ENCODE measurements around the gene IP6K3.

The IP6K3 gene

GRCh38 chr6:33744001-33744848, 2.5 kb downstream of the IP6K3 start:
- Histone ChIP-seq H3K36me3 (ENCODE audit: control insufficient read depth, insufficient read depth, low read length) (no peaks in the 10 kb centered on the region), H3K9me3 (ENCODE audit: control insufficient read depth, low read length) (no peaks in the 10 kb centered on the region), H2AFZ (no peak overlapping the region), H3K4me2 (ENCODE audit: low read length) (no peak overlapping the region), H3K4me1 (peaks cover 3% of the 10 kb centered on the region), H3K27me3 (ENCODE audit: control insufficient read depth, insufficient read depth, low read length) (no peaks in the 10 kb centered on the region), H3K27ac (no peak overlapping the region), H3K9ac (no peak overlapping the region), H3K4me3 (ENCODE audit: low read depth, low read length) (no peak overlapping the region), H3K79me2 (no peaks in the 10 kb centered on the region)
- TF ChIP-seq, protein P1, sequence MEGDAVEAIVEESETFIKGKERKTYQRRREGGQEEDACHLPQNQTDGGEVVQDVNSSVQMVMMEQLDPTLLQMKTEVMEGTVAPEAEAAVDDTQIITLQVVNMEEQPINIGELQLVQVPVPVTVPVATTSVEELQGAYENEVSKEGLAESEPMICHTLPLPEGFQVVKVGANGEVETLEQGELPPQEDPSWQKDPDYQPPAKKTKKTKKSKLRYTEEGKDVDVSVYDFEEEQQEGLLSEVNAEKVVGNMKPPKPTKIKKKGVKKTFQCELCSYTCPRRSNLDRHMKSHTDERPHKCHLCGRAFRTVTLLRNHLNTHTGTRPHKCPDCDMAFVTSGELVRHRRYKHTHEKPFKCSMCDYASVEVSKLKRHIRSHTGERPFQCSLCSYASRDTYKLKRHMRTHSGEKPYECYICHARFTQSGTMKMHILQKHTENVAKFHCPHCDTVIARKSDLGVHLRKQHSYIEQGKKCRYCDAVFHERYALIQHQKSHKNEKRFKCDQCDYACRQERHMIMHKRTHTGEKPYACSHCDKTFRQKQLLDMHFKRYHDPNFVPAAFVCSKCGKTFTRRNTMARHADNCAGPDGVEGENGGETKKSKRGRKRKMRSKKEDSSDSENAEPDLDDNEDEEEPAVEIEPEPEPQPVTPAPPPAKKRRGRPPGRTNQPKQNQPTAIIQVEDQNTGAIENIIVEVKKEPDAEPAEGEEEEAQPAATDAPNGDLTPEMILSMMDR (IDR thresholded peaks at IDR 0.05) = peak; percentile 87

DNA sequence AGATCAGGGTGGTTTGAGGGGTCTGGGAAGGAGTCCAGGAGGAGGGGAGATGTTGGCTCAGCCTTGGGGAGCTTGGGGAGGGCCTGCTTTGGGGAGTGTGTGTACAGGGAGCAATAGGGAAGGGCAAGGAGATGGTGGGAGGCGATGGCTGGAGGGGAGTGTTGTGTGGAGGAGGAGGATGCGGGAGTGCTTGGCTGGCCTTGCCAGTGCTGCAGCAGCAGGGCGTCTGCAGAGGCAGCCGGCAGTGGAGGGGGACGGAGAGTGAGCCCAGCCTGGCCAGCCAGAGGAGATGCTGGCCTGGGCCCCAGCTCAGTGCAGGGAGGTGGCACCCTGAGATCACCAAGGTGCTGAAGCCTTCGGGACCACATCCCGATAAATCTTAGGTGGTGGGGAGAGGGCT, 3.9 kb downstream of the IP6K3 start:
- Histone ChIP-seq H2AFZ (no peak overlapping the region), H3K9ac (no peak overlapping the region), H3K27ac (no peak overlapping the region), H3K4me1 (peaks cover 3% of the 10 kb centered on the region), H3K4me3 (ENCODE audit: low read depth, low read length) (no peak overlapping the region), H3K79me2 (no peaks in the 10 kb centered on the region), H3K9me3 (ENCODE audit: control insufficient read depth, low read length) (no peaks in the 10 kb centered on the region), H3K36me3 (ENCODE audit: control insufficient read depth, insufficient read depth, low read length) (no peaks in the 10 kb centered on the region), H3K27me3 (ENCODE audit: control insufficient read depth, insufficient read depth, low read length) (no peaks in the 10 kb centered on the region), H3K4me2 (ENCODE audit: low read length) (no peak overlapping the region)
- TF ChIP-seq, protein P1 (IDR thresholded peaks at IDR 0.05) = no peak

DNA sequence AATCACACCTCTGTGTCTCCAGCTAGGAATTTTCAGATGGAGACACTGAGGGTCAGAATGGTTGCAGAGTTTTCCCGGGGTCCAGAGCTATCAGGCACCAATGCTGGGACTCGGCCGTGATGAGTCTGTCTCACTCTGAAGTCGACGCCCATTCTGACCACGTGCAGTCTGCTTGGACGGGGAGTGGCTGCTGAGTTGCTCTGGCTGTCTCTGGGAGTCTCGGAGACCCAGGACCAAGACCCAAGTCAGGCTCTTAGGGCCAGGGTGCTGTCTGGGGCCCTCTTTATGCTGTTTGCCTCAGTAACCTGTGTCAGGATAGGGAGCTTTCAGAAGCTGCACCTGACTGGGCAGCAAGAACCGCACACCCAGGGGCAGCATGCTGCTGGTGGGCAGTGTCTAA, 4.6 kb downstream of the IP6K3 start:
- H3K36me3 ChIP-seq (ENCODE audit: control insufficient read depth, insufficient read depth, low read length) = no peaks in the 10 kb centered on the region
- no peak overlapping the region for H2AFZ ChIP-seq
- no peak overlapping the region for H3K27ac ChIP-seq
- H3K9ac ChIP-seq = no peak overlapping the region
- H3K4me3 ChIP-seq (ENCODE audit: low read depth, low read length) = no peak overlapping the region
- TF ChIP-seq, protein P1 (IDR thresholded peaks at IDR 0.05) = no peak
- H3K9me3 ChIP-seq (ENCODE audit: control insufficient read depth, low read length) = no peaks in the 10 kb centered on the region
- no peaks in the 10 kb centered on the region for H3K27me3 ChIP-seq (ENCODE audit: control insufficient read depth, insufficient read depth, low read length)
- no peak overlapping the region for H3K4me2 ChIP-seq (ENCODE audit: low read length)
- no peaks in the 10 kb centered on the region for H3K79me2 ChIP-seq
- peaks cover 3% of the 10 kb centered on the region for H3K4me1 ChIP-seq

DNA sequence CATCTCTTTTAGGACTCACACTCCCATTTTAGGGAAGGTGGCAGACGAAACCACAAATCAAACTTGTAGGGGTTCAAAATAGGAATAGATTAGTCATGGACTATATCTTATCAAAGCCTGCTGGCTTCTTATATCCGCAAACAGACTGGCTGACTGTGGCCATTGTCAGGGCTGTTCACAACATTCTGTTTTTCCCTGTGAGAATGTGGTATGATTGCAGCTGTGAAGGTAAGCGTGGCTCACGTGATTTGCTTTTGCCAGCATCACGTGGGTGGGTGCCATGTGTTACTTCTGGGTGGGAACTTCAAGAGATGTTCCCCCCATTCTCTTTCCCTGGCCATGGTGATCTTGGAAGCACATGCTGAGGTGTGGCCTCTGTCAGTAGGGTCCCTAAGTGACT, 5.9 kb downstream of the IP6K3 start:
- TF ChIP-seq, protein P1 (IDR thresholded peaks at IDR 0.05) = no peak
- H3K27ac ChIP-seq = no peak overlapping the region
- peaks cover 3% of the 10 kb centered on the region for H3K4me1 ChIP-seq
- H2AFZ ChIP-seq = no peak overlapping the region
- H3K36me3 ChIP-seq (ENCODE audit: control insufficient read depth, insufficient read depth, low read length) = no peaks in the 10 kb centered on the region
- no peaks in the 10 kb centered on the region for H3K9me3 ChIP-seq (ENCODE audit: control insufficient read depth, low read length)
- H3K27me3 ChIP-seq (ENCODE audit: control insufficient read depth, insufficient read depth, low read length) = no peaks in the 10 kb centered on the region
- no peak overlapping the region for H3K4me2 ChIP-seq (ENCODE audit: low read length)
- H3K79me2 ChIP-seq = no peaks in the 10 kb centered on the region
- H3K9ac ChIP-seq = no peak overlapping the region
- H3K4me3 ChIP-seq (ENCODE audit: low read depth, low read length) = no peak overlapping the region

- no peak overlapping the region for H2AFZ ChIP-seq
- H3K4me2 ChIP-seq (ENCODE audit: low read length) = no peak overlapping the region
- no peaks in the 10 kb centered on the region for H3K79me2 ChIP-seq
- no peaks in the 10 kb centered on the region for H3K9me3 ChIP-seq (ENCODE audit: control insufficient read depth, low read length)
- H3K9ac ChIP-seq = no peak overlapping the region
- no peak overlapping the region for H3K27ac ChIP-seq
- no peaks in the 10 kb centered on the region for H3K27me3 ChIP-seq (ENCODE audit: control insufficient read depth, insufficient read depth, low read length)
- peaks cover 3% of the 10 kb centered on the region for H3K4me1 ChIP-seq
- no peaks in the 10 kb centered on the region for H3K36me3 ChIP-seq (ENCODE audit: control insufficient read depth, insufficient read depth, low read length)
- no peak overlapping the region for H3K4me3 ChIP-seq (ENCODE audit: low read depth, low read length)
- TF ChIP-seq, protein P1 (IDR thresholded peaks at IDR 0.05) = no peak
These were observed 6.5 kb downstream of the IP6K3 start for GRCh38 chr6:33740204-33740608.

Data from parathyroid adenoma (tissue), 2 donors.